GM12872 (cell line): ENCODE data around the gene AQP12A.
"Not testable (repeated sequence)": the region's sequence is repeated elsewhere in the genome, so short reads cannot be mapped to it uniquely, and the experiment has no call there.

Source experiments
- CTCF ChIP-seq: IDR thresholded peaks from 3 replicates; pipeline ENCODE4 v1.5.1; 2011; ENCODE audit warnings: low read depth, mild to moderate bottlenecking, low read length, moderate library complexity; ENCODE audit not compliant: insufficient read depth

Gene AQP12A, protein sequence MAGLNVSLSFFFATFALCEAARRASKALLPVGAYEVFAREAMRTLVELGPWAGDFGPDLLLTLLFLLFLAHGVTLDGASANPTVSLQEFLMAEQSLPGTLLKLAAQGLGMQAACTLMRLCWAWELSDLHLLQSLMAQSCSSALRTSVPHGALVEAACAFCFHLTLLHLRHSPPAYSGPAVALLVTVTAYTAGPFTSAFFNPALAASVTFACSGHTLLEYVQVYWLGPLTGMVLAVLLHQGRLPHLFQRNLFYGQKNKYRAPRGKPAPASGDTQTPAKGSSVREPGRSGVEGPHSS

DNA sequence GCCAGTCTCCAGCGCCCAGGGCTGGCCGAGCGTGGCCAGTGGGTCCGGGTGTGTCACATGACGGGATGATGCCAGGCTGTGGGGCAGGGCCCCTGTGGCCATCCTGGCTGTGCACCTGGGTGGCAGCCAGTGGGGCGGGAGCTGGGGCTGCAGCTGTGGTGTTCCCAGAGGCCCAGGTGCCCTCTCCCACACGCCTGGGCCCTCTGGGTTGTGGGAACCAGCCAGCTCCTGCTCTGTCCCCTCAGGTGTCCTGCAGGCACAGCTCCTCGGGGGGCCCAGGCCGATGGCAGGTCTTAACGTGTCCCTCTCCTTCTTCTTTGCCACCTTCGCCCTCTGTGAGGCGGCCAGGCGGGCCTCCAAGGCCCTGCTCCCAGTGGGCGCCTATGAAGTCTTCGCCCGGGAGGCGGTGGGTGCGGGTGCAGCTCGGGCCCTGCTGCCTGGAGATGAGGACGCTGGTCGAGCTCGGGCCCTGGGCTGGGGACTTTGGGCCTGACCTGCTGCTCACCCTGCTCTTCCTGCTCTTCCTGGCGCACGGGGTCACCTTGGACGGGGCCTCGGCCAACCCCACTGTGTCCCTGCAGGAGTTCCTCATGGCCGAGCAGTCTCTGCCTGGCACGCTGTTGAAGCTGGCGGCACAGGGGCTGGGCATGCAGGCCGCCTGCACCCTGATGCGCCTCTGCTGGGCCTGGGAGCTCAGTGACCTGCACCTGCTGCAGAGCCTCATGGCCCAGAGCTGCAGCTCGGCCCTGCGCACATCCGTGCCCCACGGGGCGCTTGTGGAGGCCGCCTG is at the start of gene AQP12A:
Gene AQP12A (plus strand): TSS at position 236 of the 790 bp plus-strand sequence. CDS start 48 bp downstream, at position 284.
- not testable (repeated sequence) for TF ChIP-seq CTCF

DNA sequence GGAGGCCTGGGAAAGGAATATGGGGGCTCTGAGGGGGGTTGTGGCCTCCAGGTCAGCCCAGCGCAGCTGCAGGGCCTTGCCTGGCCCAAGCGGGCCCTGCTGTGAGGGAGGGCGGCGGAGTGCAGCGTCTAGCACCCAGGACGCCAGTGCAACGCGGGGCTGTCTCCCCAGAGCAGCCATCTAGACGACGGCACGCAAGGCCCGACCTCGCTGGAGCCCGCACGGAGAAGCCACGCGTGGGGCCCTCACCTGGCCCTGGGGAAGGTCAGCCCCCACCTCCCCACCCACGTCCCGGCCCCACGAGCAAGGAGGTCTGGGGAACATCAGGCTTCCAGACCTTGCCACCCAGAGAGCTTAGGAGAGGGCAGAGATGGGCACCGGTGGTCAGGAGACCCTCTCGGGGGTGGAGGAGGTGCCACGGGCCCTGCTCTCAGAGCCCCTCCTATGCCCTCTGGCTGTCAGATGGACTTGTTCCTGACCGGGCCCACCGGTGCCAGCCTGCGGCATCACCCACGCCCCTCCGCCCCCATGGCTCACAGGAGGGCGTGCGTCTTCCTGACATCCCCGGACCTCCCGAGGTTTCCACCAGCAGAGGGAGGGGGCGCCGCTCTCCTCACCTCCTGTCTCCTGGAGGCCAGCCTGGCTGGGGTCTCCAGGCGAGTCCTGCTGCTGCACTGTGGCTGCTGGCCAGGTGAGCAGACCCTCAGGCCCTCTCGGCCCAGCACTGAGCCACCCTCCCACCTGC is 49.4 kb upstream of the AQP12A start:
- TF ChIP-seq CTCF: no peak

DNA sequence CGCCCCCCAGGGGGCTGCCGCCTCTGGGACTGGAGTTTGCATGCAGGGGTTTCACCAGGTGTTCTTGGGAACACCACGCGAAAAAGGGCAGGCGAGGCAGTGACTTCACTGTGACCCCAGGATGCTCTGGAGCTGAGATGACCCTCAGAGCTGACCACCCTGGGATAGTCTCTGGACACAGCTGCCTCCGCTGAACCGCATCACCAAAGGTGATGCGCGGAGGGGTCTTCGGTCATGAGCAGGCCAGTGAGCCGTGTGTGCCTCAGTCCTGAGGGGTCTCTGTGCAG is 48.9 kb upstream of the AQP12A start:
- TF ChIP-seq CTCF: no peak

GRCh38 chr2:240643093-240643810 is 48.4 kb upstream of the AQP12A start:
- TF ChIP-seq CTCF: no peak

DNA sequence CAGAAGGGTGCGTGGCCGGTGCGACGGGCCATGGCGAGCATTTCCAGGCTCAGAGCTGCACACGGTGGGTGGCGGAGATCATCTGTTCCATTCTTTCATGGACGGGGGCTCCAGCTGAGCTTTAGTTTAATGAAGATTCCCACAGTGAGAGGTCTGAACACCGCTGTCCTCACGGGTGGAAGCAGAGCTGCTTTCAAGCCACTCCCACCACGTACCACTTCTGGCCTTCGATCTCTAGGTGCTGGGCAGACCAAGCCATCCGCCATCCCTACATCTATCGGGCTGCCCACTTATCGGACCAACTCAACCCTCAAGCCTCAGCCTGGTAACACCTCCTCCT is 47.9 kb upstream of the AQP12A start:
- TF ChIP-seq CTCF: no peak

- no peak for TF ChIP-seq CTCF
These were observed 47.5 kb upstream of the AQP12A start for GRCh38 chr2:240644171-240644651.
